GM20000 (cell line): ENCODE measurements around the gene LRRC27.

Experiments
- DNase-seq: peaks from one replicate; pipeline ENCODE4 v3.0.0; 2012; ENCODE audit warnings: low spot score
- CTCF ChIP-seq: IDR thresholded peaks from 2 replicates; pipeline ENCODE4 v1.5.1; 2012; ENCODE audit warnings: mild to moderate bottlenecking, control low read depth; ENCODE audit errors: extremely low read depth, missing control alignments

The LRRC27 gene

DNA sequence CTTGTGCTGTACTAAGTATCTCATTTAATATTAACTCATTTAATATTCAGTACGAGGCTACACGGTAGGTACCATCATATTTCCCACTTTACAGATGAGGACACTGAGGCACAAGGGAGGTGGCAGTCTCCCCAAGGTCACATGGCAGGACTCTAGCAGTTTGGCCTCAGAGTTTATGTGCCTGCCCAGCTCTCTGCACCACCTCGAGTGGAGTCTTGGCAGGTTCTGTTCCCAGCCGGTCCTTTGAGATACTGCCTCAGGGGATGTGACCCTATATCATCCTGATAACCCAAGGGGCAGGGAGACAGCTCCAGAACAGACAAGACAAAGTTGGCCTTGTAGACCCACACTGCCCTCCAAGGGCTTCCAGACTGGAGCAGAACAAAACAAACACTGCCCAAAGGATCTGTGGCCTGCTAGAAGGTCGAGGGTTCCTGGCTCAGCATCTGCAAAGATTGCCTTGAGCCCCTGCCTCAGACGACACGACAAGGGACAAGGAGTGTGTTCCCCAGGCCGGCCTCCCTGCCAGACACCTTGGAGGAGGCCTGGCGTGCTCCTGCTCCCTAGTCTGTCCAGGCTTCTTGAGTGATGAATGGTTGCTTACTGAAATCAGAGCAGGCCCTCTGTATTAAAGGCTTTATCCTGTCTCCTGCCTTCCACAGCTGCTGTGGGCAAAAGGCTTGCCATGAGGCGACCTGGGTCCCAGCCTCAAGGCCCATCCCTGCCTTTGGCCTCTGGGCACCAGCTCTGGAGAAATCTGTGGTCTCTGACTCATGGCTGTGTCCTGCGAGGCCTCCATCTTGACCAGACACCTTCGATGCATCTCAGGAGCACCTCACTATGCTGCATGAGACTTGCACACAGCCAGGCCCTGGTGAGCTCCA is 61.1 kb downstream of the LRRC27 start:
- no peak for DNase-seq
- no peak for TF ChIP-seq CTCF

- no peak for TF ChIP-seq CTCF
- no peak for DNase-seq
Measured at GRCh38 chr10:132393695-132394181, 61.7 kb downstream of the LRRC27 start.

DNA sequence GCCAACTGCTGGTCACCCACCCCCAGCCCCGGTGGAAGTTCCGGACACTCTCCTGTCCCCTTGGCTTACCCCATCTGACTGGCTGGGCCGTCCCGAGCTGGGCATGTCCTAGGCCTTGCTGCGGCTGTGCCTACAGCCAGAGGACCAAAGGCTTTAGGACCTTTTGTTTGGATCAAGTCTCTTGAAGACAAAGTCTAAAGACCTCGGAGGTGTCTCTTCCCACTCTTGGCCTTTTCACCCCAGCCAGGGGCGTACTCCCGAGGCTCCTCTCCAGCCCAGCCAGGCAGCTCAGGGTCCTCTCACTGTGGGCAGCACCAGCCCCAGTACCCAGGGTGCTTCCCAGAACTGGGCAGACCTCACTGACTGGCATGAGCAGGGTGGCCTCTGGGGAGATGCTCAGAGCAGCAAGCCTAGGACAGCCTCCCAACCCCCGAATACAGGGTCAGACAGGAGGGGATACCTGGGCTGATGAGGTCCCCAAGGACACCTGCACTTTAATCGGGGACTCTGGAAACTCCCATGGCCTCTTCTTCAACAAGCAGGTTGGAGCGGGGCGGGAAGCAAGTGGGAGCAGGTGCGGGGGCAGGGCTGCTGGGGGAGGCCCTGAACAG is 62.3 kb downstream of the LRRC27 start:
- TF ChIP-seq CTCF: no peak
- no peak for DNase-seq

GRCh38 chr10:132394936-132395703 is 63.1 kb downstream of the LRRC27 start:
- TF ChIP-seq CTCF: no peak
- DNase-seq: no peak

DNA sequence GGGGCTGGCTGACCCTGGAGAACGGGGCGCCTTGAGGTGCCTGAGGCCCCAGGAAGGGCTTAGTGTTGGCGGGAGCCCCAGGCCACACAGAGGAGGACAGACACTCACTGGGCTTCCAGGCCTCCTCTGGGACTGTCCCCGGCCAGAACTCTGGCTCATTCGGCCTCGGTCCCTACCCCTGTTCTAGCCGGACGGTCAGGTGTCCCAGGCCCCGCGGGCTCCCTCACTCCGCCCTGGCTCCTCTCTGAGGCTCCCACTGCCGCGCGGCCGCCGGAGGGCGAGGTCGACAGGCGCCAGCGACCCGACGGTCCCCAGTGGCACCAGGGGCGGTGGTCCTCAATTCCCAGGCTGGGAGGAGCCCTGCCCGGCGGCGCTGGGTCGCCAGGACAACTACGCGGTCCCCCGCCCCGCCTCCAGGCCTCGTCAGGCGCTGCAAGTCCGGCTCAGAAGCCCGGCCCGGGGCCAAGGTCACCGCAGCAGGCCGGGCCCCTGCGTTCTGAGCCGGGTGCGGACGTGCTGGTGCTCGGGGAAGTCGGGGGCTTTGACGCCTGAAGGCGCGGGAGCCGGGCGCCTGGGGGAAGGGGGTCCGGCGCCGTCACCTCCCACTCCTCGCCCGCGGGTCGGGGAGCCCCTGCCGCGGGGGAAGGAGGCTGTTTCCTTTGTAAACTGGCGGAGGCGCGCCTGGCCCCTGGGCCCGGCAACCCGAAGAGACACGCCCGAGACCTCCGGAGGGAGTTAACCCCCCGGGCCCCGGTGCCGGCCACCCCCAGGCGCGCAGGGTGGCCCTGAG is 63.9 kb downstream of the LRRC27 start:
- DNase-seq: no peak
- no peak for TF ChIP-seq CTCF

GRCh38 chr10:132396494-132397035 is 64.6 kb downstream of the LRRC27 start:
- DNase-seq: peak; percentile 87
- TF ChIP-seq CTCF: peak; percentile 19
